HG02840 (cell line): ENCODE measurements around the gene ACOT7.
"Not testable (repeated sequence)": the region's sequence is repeated elsewhere in the genome, so short reads cannot be mapped to it uniquely, and the experiment has no call there.

Experiments
- ATAC-seq: cut with Tn5 transposase; IDR thresholded peaks from one replicate; pipeline ENCODE4 v1.9.1; 2021; ENCODE audit warnings: mild to moderate bottlenecking, moderate library complexity, moderate number of reproducible peaks; ENCODE audit not compliant: unreplicated experiment, low FRiP score

Gene ACOT7

GRCh38 chr1:6317098-6317760, 76.3 kb downstream of the ACOT7 start:
- no peak for ATAC-seq

DNA sequence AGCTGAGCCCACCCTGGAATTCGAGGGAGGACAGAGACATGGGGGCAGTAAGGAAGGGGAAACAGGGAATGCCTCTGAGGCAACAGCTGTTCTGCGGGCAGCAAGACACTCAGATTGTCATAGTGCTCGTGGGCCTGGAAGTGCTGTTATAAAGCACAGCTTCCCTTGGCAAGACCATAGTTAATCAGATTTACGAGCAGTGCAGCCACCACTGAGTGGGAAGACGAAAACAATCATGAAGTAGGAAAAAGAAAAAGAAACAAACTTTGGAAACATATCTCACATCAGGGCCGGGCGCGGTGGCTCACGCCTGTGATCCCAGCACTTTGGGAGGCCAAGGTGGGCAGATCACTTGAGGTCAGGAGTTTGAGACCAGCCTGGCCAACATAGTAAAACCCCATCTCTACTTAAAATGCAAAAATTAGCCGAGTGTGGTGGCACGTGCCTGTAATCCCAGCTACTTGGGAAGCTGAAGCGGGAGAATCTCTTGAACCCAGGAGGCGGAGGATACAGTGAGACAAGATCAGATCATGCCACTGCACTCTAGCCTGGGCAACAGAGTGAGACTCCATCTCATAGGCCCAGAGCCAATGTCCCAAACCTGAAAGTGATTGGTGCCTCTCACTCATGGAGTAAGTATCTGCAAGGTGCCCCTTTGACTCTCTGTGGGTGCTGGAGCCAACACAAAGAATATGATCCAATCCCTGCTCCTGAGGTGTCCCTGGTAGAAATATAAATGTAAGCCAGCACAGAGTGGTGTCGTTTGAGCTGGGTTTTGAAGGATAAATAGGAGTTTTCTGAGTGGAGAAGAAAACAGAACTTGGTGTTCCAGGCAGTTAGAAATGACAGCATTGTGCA, 77.1 kb downstream of the ACOT7 start:
- ATAC-seq, result no peak

DNA sequence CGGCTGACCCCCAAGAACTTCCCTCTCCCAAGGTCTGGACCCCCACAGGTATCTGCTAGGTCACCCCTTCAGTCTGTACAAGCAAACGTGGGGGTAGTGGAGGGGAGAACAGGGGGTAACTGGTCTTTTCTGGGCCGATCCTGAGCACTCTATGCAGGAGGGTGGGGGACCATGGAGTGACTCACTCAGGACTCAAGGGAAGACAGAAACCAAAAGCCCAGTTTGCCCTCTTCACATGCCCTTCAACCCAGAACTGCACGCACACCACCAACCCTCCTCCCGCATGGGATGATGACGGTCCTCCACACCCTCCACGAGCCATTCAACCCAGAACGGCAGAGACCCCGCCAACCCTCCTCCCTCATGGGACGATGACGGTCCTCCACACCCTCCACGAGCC, 79.1 kb downstream of the ACOT7 start:
- no peak for ATAC-seq

DNA sequence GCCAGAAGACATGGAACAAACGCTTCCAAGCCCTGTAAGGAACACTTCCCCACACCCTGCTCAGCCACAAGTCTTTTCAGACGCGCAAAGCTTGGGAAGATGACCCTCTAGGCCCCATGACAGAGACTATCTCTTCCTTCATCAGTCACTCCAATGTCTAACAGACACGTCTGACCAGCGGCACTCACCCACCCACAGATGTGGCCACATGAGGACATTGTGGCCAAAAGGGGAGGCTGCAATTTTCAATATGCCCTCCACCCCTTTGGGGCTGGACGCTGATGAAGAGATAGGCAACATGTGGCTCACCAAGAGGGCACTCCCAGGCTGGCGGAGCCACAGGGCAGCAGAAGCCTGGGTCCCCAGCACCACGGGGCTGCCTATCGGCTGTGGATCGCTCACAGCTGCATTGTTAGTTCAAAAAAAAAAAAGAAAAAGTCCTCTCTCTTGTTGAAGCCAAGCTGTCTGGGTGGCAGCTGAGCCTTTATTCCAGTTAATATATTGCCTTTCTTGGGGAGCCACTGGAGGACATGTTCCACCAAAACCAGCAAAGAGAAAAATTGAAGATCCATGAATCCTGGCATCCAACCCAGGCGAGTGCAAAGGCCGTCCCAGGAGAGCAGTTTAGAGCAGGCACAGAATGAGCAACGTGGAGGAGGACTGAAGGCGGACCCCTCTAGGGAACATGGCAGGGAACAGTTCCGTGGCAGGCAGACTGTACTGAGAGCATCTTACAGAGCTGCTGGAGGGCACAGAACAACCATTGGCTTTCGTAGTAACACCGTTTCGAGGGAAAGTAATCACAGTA, 80.0 kb downstream of the ACOT7 start:
- no peak for ATAC-seq

DNA sequence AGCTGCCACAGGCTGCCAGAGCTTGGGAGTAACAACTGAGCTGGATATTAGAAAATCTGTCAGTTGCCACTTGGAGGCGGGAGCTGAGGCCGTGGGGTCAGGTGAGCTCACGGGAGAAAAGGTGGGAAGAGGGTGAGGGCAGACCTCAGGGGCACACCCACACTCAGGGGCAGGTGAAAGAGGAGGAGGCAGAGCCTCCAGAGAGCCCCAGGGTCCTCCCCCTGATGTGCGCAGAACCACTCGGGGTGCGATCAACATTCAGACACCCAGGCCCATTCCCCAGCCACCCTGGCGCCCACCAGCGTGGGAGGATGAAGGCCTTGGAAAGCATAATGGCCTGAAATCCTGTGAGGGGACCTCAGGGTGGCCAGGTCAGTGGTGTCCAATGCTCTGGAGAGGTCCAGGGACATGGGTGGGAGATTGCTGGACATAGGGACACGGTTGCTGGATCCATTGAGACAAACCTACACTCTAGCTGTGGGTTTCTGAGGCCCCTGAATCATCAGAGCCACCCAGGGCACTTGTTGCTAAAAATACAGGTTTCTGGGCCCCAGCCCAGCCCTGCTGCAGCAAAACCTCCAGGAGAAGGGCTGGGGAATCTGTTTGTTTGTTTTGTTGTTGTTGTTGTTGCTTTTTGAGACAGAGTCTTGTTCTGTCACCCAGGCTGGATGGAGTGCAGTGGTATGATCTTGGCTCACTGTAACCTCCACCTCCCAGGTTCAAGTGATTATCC, 83.3 kb downstream of the ACOT7 start:
- no peak for ATAC-seq

DNA sequence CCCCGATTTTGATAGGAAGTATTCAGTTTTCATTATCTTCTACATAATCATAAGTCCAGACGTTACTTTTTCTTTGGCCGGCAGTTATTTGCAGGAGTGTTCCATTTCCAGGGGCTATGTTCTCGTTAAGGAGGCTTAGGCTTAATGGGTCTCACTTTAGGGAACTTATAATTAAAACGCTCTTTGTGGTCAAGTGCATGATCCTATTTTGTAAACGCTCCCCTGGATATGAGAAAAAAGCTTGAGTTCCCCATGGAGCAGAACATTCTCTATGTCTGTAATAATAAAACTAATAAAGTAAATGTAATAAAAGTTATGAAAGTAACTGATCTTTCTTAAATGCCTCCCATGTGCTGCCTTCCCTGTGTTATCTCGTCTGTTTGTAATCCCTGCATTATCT, 84.0 kb downstream of the ACOT7 start:
- ATAC-seq, result no peak

GRCh38 chr1:6308449-6308848, 85.1 kb downstream of the ACOT7 start:
- no peak for ATAC-seq

- ATAC-seq, result not testable (repeated sequence)
Measured at GRCh38 chr1:6307682-6308081, 85.9 kb downstream of the ACOT7 start.

DNA sequence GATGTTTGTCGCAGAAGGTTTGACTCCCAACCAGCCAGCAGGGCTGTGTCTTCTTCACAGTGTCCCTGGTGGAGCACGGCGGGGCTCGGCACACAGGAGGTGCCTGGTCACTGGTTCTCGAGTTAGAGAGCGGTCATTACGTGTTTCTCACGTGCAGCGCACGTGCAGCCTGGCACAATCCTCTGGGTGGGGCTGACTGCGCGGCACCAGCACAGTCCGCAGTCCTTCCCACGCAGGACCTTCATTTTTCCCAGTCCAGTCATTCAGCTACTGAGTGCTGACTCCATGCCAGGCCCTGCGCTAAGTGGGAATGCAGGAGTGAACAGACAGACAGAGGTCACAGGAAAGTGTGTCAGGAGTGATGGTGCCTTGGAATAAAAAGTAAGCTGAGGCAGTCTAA, 86.5 kb downstream of the ACOT7 start:
- no peak for ATAC-seq

- ATAC-seq, result no peak
Measured at GRCh38 chr1:6303397-6304012, 90.1 kb downstream of the ACOT7 start.

DNA sequence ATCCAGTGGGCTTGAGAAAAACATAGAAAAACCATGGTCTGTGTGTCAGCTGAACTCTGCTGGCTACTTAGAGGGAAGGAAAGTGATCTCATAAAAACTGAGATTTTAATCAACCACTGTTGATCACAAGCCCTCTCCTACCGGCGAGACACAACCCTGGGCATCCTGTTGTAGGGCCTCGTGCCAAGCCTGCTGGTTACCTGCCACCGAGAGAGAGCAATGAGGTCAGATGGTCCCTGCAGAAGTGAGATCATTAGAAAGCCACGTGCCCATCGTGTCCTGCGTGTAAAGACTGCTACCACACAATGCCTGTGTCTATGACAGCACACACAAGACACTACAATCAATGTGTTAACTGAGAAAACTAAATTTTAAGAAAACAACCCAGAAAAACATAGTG, 91.0 kb downstream of the ACOT7 start:
- ATAC-seq, result no peak

- no peak for ATAC-seq
Measured at GRCh38 chr1:6301526-6301925, 92.0 kb downstream of the ACOT7 start.

DNA sequence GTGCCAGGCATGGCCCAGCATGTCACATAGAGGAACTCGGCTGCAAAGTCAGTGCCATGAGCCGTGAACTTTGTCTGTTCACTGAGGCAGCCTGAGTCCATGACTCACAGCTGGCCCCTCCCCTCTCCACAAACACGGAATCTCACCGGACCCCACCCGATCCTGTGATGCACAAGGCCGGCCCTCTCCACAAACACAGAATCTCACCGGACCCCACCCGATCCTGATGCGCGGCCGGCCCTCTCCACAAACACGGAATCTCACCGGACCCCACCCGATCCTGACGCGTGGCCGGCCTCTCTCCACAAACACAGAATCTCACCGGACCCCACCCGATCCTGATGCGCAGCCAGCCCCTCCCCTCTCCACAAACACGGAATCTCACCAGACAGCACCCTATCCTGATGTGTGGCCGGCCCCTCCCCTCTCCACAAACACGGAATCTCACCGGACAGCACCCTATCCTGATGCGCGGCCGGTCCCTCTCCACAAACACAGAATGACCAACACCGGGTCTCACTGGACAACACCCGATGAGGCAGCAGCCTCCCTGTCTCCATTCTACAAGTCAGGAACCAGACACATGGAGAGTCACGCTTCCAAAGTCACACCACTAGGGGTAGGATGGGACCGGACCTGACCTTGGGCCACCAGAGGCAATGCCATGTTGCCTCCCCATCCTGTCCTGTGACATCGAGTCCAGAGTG, 93.1 kb downstream of the ACOT7 start:
- ATAC-seq, result no peak

DNA sequence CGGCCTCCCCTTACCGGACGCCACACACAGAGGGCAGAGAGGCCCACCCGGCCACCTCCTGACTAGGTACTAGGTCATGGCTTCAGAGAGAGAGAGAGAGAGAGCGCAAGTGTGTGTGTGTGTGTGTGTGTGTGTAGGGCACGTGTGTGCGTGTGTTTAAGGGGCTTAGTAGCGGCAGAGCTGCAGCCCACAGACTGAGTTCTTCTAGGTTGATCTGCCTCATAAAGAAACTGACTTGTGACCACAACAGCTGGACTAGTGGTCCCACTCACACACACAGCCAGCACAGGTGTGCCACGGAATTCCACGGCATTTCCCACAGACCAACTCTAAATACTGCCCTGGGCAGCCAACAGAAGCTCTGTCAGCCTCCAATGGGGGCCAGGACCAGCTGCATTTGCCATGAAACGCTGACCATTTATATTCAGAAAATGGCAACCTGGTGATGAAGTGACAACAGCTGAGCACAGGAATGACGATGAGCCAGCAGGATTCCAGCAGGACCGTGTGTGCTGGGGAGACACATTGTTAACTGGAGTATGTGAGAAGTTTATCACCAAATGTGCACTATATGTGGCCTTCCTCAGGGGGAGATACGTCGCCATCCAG, 93.9 kb downstream of the ACOT7 start:
- ATAC-seq, result no peak

- no peak for ATAC-seq
Measured at GRCh38 chr1:6298940-6299465, 94.6 kb downstream of the ACOT7 start.

DNA sequence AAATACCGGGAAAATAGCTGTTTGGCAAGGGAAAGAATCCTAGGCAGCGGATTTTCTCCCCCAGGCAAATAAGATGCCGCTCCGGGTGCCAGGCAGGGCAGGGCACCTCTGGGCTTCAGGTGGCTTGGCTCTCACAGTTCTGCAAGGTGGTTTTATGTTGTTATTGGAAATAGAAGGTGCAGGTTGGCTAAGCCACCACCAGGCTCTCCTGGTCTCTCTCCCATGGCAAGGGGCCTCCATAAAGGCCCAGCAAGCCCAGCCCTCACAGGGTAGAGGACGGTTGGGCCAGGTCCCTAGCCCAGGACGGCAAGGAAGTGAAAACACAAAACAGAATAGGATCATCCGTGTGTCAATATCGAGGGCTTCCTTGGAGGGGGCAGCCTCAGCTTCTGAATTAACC, 95.0 kb downstream of the ACOT7 start:
- no peak for ATAC-seq

DNA sequence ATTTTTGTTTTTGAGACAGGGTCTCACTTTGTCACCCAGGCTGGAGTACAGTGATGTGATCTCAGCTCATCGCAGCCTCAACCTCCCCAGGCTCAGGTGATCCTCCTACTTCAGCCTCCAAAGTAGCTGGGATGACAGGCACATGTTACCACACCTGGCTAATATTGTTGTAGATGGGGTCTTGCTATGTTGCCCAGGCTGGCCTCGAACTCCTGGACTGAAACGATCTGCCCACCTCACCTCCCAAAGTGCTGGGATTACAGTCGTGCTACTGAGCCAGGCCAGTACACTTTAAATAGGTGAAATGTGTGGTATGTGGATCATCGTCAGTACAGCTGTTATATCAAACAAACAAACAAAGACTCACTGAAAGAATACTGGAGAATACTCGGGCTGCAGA, 97.7 kb downstream of the ACOT7 start:
- no peak for ATAC-seq

GRCh38 chr1:6294890-6295556, 98.5 kb downstream of the ACOT7 start:
- ATAC-seq, result no peak
